Epidermal melanocyte (primary cell): Measurements from ENCODE around the gene TGIF2.
A peak's percentile ranks its signal among the peaks of the same experiment; 100 is the strongest.
"Not testable (repeated sequence)": the region's sequence is repeated elsewhere in the genome, so short reads cannot be mapped to it uniquely, and the experiment has no call there.

ENCODE experiments used
- DNase-seq: peaks from one replicate; pipeline ENCODE4 v3.0.0; 2011; ENCODE audit warnings: low spot score; ENCODE audit not compliant: insufficient read length

Gene TGIF2

DNA sequence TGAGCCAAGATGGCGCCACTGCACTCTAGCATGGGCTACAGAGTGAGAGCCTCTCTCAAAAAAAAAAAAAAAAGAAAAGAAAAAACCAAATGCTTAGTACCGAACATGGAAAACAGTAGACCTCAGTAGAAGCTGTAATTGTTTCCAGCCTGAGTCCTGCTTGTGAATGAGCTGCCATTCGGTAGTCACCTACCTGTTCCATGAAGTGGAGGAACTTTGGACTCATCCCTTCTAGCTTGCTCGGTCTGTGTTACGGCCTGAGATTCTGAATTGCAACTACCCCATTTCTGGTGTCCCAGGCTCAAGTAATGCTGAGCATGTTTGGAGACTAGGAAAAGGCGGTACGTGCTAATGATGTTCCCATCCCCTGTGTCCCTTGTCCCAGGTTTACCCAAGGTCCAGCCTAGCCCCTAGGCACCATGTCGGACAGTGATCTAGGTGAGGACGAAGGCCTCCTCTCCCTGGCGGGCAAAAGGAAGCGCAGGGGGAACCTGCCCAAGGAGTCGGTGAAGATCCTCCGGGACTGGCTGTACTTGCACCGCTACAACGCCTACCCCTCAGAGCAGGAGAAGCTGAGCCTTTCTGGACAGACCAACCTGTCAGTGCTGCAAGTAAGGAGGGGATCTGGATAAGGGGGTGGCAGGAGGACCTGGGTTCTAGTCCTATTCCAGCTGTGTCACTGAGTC is 5.1 kb downstream of the TGIF2 start:
- no peak for DNase-seq

DNA sequence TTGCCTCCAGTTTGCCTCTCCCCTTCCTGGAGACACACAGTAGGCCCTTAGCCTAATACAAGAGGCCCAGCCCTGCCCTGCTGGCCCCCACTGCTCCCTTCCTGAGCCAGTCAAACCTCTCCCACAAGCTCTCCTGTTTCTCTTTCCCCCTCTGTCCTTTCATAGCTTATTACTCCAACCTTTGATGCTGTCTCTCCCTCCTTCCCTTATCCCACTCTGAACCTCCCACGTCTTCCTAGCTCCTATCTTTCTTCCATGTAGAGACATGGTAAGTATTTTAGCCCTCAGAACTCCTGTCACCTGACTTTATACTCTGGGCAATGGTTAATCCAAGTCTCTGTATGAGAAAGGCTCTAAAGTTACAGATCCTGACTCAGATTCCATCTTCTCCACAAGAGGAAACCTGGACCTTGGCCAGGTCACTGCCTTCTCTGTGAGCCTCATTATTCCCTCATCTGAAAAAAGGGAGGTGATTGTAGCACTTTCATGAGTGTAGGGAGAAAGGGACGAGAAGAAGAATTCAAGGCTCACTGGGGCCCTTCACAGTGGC is 6.7 kb downstream of the TGIF2 start:
- no peak for DNase-seq

DNA sequence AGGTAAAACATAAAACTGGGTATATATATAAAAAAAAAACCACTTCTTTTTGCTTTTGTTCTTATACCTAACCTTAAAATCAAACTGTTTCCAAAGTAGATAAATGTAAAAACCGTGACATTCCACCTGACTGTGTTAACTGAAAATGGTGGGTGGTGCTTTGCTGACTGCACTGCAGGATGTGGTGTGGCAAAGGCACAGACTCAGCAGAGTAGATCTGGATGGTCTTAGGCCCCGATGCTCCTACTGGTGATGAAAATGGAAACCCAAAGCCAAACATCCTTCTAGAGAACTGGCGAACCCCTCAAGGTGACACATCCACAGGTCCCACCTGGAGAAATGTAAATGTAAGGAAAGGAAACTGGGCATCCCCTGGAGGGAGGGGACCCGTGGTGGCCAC is 8.9 kb downstream of the TGIF2 start:
- DNase-seq = no peak

DNA sequence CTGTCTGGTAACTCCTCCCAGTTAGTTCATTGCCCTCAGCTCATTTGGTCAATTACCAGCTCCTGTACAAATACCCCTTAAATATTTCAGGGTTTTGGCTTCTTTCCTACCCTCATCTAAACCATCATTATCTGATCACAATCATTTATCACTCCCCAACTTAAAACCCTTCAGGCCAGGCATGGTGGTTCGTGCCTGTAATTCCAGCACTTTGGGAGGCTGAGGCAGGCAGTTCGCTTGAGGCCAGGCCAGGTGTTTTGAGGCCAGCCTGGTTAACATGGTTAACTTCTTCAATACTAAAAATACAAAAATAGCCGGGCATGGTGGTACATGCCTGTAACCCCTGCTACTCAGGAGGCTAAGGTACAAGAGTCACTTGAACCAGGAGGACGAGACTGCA is 9.4 kb downstream of the TGIF2 start:
- no peak for DNase-seq

DNA sequence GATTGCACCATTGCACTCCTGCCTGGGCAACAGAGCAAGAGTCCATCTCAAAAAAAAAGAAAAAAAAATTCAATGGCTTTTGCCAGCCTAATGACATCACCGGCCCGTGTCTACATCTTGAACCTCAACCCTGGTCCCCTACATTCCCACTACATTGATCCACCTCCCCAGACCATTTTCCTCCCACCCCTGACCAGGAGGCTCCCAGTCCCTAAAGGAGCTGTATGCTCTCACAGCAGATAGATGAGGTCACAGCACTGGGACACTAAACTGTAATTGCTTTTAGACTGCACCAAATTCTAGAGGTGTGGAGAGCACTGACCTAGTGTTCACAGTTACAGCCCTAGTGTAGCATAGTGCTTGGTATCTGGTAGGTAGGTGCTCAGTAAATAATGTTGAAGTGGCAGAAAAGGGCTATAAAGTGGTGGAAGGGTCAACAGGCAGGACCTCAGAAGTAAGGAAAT is 10.7 kb downstream of the TGIF2 start:
- no peak for DNase-seq

DNA sequence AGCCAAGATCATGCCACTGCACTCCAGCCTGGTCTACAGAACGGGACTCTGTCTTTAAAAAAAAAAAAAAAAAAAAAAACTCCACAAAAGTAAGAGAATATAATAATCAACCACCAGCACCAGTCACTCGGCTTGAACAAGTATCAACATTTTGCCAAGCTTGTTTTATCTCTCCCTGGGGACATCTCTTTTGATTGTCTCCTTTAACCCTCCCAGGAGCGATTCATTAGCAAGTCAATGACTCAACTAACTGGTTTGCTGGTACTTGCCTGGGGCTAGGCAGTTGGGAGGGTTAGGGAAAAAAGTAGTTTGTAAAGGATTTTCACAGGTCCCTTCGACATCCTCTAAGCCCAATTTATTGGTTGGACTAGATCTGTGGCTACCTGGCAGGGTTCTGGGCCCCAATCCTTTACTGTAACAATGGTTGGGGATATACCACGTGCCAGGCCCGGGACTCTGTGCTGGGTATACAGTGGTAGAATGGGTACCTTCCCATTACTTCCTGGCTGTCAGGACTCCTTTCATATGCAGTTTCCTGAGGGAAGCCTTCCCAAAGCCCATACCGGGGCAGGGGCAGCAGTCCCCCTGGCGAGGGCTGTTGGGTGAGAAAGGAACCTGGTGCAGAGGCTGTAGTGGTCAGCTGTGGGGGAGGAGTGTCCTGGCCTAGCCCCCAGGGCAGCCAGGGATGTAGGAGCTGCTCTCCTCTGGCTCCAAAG is 12.2 kb downstream of the TGIF2 start:
- DNase-seq = no peak

DNA sequence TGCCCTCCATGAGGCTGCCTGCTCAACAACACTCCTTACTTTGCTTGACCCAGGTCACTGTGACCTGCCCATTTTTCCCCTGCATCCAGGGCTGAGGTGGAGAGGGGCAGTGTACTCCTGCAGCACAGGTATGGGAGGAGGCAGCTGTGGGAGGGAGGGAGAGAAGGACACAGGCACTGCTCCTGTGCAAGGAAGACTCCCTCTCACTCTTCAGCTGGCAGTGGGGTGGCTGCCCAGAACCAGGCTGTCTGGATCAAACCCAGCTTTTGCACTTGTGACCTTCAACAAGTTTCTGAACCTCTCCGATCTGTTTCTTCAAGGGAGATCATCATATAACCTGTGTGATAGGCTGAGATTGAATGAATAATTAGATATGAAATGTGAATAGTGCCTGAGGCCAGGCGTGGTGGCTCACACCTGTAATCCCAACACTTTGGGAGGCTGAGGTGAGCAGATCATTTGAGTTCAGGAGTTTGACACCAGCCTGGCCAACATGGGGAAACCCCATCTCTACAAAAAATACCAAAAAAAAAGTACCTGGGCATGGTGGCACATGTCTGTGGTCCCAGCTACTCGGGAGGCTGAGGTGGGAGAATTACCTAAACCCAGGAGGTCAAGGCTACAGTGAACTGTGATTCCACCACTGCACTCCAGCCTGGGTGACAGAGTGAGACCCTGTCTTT is 14.1 kb downstream of the TGIF2 start:
- DNase-seq = no peak

DNA sequence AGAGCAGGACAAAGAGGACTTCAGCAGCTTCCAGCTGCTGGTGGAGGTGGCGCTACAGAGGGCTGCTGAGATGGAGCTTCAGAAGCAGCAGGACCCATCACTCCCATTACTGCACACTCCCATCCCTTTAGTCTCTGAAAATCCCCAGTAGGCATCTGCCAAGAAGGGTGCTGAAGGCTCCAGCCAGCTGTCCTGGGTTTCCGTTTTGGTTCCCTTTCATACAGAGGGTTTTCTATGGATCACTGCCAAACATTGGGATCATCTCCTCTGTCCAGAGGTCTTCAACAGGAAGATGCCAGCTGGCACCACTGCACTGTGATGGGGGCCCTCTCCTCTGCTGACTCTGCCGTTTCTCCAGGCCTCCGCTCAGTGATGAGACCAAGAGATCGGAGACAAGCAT is 17.9 kb downstream of the TGIF2 start:
- DNase-seq = no peak

DNA sequence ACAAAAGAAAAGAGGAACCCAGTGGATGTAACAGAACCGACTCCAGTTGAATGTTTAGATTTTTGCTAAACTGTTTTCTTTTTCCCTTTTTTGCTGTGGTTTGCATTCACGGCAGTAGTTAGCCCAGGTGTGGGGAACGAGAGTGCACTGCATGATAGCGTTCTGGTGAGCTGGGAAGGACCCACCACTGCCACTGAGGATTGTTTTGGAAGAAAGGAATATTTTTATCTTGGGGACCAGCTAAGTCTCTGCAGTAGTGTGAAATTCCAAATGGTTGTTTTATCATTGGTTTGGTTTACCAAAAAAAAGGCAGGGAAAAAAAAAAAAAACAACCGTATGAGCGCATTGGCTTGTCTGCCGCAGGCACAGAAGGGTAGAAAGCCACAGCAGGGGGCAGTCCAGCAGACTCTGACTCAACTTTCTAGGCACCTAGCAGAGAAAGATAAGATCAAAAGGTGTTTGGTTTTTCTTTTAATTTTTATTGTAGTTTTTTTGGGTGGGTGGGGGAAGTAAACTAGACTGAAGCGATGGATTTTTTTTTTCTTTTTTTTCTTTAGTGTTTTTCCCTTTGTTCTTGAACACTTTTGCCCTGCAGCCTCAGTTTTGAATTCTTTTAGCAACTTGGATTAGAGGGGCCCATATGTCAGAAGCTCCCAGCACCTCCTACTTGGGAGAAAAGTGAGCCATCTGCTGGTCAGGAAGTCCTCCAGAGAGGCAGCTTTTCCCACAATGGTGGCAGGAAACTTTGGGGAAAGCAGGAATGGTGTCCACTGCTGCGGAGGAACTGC is 18.7 kb downstream of the TGIF2 start:
- no peak for DNase-seq

DNA sequence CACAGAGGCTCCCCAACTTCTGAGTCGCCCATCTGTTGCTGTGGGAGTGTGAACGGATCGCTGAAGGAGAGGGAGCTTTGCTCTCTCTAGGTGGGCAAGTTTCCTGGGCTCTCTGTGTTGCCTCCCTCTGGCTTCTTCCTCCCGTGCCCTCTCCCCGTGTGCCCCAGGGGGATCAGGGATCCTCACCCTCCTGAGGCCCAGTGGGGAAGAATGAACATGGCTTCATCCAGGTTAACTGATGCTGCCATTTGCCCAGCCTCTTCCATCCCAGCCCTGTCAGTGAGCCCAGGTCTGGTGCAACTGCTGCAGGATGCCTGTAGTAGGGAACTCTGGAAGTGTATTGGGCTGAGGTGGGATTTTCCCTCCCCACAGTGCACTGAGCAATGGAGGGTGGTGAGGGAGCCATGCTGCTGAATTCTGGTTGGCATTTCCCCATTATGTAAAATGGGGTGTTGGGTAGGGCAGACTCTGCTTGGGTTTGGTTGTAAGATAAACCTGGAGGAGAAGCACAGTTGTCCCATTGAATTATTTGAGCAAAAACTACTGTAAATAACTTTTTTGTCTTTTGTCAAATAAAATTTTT is 20.0 kb downstream of the TGIF2 start:
- no peak for DNase-seq

DNA sequence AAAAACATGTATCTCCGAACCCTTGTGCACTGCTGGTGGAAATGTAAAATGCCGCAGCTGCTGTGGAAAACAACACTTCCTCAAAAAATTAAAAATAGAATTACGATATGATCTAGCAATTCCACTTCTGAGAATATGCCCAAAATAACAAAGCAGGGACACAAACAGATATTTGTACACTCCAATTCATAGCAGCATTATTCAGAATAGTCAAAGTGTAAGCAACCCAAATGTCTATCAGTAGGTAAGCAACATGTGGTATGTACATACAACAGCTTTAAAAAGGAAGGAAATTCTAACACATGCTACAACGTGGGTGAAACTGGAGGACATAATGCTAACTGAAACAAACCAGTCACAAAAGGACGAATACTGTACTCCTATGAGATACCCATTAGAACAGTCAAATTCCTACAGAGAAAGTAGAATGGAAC is 26.5 kb downstream of the TGIF2 start:
- DNase-seq = no peak

DNA sequence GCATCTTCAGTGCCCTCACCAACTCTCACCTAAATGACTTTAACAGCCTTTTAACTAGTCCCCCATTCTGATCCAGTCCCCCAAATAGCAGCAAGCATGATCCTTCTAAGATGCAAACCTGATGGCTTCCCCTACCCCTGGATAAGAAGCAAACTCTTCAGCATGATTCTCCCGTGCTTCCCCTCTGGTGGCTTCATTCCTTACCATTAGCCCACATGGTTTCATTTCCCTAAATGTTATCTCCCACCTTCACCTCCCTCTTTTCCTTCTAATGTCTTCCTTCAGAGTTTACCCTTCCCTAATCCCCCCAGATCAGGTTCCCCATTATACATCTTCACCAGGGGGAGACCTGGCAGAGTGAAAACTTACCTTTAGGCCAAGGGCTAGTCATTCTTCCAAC is 28.1 kb downstream of the TGIF2 start:
- DNase-seq = no peak

DNA sequence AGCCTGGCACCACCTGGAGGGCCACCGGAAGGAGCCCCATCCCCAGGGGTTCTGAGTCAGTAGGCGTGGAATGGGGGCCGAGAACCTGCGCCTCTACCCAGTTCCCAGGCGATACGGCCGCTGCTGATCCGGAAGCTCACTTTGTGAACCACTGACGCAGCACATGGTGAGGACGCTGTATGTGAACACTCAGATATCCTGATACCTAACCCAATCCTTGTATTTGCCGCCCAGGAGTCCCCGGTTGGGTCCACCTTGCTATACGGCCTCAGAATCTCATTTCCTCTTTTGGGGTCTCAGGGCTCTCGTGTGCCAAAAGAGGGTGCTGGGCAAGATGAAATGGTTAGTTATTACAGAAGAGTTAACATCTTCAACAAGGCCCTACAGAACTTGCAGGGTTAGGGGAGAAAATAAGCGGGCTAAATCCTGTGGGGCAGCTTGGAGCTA is 31.6 kb downstream of the TGIF2 start:
- DNase-seq = no peak

DNA sequence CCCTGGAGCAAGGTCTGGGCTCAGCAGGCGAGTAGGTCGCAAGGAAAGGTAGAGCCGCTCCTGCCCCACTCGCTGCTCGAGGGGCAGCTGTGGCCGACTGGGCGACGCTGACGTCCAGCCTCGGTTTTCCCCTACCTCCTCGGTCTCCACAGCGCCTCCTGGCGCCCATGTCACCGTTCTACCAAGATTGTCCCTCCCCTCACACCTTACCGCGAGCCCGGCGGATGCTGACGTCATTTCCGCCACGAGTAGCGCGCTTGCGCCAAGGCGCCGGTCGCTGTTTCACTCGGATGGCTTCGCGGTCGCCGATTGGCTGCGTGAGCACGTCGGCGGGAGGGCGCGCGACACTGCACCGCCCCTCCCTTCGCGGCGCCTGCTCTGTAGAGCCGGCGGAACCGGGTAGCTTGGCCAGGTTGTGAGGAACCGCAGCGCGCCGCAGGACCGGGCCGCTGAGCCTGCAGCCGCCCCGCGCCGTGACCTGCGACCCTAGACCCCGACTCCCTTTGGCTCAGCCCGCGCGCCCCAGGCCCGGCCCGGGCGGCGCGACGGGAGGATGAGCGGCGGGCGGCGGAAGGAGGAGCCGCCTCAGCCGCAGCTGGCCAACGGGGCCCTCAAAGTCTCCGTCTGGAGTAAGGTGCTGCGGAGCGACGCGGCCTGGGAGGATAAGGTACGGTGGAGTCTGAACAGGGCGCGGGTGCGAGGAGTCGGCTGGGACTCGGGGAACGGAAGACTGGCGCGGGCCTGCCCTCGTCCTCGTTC is 32.2 kb downstream of the TGIF2 start, which contains the start of gene RAB5IF:
RAB5IF (plus strand) TSS at position 381 of the 759 bp plus-strand sequence; CDS start at position 554, 173 bp downstream.
- DNase-seq = peak; percentile 55

DNA sequence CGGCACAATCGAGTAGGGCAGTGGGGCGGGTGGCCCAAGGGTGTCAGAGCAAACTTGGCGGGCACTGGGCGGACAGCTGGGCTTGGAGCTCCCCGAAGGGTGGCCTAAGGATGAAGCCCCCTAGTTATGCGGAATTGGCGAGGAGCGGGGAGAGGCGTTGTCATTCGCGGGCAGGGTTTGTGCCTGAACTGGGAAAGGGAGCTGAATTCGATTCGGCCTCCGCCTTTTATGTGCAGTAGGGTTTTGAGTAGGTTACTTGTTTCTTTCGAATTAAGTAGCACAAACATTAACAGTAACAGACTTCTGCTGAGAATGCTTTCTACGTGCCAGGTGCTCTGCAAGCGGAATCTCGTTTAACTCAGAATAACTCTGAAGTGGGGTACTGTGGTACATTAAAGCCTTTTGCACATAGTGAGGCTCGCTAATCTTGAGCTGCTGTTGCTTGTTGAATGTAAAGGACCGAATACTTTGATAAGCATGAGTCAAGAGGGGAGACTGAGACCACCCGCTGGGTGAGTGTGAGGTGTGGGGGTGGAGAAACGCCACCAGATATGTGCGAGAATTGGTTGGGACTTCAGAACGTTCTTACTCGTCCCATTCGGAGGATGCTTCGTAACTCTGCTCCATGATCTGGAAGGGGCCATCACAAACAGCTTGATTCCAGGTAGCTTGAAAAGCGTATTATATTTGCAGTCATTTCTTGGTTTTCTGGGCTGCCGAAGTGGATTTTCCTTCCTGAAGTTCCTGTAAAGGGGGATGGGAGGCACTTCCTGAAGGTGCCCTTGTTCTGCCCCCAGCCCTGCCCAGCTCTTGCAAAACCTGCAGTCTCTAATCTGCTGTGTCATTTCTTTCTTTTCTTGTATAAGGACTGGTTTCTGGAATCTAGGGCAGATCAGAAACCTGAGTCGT is 33.0 kb downstream of the TGIF2 start:
- no peak for DNase-seq

DNA sequence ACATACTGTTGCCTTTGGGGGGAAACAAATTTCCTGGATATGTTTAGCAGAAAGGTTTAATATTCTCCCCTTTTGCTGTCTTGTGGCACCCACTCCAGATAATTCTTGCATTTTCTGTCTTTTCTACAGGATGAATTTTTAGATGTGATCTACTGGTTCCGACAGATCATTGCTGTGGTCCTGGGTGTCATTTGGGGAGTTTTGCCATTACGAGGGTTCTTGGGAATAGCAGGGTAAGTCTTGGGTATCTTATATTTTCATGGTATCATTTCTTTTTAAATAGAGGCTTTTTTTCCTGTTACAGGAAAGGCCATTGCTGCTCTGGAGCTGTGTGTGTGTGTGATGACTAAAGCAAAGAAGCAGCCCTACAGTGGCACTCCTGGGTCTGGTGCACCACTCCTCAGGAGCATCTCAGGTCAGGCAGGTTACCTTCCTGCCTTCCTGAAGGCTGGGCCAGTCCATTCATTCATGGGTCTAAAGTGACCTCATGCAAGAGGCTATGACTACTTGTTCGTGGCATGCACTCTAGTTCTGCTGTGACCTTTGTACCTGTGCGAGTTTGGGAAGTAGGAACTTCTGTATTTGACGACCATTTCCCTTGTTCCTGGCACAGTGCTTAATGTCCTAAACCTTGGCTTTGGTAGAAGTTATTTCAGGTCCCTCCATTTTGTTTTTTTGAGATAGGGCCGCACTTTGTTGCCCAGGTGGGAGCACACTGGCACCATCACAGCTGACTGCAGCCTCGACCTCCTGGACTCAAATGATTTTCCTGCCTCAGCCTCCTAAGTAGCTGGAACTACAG is 34.4 kb downstream of the TGIF2 start:
- DNase-seq = no peak

DNA sequence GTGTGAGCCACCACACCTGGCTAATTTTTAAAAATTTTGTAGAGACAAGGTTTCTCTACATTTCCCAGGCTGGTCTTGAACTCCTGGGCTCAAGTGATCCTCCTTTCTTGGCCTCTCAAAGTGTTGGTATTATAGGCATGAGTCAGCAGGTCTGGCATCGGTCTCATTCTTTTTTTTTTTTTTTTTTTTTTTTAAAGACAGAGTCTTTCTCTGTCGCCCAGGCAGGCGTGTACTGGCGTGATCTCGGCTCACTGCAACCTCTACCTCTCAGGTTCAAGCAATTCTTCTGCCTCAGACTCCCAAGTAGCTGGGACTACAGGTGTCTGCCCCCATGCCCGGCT is 35.0 kb downstream of the TGIF2 start:
- not testable (repeated sequence) for DNase-seq

DNA sequence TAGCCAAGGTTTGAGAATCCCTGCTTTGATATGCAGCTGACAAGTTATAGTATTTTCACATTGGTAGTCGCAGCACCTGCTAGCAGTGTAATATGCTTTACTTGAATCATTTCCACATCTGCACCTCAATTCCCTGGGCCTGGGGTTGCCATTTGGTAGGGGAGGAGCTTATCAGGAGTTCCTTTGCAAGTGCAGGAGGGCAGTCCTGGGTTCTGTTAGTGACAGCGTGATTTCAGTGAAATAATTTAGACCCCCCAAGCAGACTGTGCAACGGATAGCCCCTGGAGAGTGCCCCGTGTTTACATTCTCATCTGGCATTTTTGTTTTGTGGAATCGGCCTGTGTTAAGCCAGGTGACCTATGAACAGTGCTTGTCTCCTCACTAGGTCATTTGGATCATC is 38.2 kb downstream of the TGIF2 start:
- DNase-seq = no peak
